HG02970 (cell line): Measurements from ENCODE around the gene FHAD1.
"Not testable (repeated sequence)": the region's sequence is repeated elsewhere in the genome, so short reads cannot be mapped to it uniquely, and the experiment has no call there.

Experiments
- ATAC-seq: cut with Tn5 transposase; IDR thresholded peaks from one replicate; pipeline ENCODE4 v1.9.1; 2021; ENCODE audit warnings: mild to moderate bottlenecking, moderate library complexity, moderate number of reproducible peaks; ENCODE audit not compliant: unreplicated experiment, low FRiP score

The FHAD1 gene

DNA sequence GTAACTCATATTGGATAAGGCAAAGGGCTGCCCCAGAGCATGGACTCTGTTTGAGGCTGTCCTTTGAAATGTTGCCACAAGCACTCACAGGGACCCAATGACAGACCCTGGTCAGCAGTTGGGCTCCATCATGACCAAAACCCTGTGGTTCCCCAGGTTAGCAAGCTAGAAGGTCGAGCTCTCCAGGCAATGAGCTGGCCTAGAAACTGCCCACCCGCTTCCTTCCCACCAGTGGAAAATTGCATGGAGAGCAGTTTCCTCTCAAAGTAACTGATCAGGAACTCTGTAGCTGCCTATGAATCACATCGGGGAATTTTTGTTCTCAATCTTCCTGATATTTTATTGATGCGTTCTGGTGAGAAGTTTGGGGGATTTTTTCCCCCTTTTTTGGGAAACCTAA is 52.8 kb downstream of the FHAD1 start:
- ATAC-seq: no peak

DNA sequence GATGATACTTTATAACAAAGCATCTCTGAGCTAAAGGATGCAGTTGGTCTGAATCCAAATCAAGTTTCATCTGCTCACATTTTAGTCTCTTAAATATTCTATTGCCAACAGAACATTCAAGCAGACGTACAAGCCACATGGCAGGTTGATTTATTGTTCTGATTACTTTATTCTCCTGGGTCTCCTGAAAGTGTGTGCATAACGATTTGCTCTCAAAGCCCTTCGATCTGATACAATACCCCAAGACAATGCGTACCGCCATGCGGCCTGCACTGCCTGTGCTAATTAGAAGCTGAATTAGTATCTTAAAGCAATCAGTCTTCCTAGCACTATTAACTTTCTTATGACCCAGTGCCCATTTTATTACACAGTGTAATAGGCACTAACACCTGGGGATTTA is 56.9 kb downstream of the FHAD1 start:
- no peak for ATAC-seq

- no peak for ATAC-seq
Observed at GRCh38 chr1:15304708-15305467, 57.9 kb downstream of the FHAD1 start.

DNA sequence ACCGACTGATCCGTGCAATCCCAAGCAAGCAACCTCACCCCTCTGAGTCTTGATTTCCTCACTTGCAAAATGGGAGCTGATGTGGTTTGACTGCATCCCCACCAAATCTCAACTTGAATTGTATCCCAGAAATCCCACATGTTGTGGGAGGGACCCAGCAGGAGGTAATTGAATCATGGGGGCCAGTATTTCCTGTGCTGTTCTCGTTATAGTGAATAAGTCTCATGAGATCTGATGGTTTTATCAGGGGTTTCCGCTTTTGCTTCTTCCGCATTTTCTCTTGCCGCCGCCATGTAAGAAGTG is 58.4 kb downstream of the FHAD1 start:
- no peak for ATAC-seq

DNA sequence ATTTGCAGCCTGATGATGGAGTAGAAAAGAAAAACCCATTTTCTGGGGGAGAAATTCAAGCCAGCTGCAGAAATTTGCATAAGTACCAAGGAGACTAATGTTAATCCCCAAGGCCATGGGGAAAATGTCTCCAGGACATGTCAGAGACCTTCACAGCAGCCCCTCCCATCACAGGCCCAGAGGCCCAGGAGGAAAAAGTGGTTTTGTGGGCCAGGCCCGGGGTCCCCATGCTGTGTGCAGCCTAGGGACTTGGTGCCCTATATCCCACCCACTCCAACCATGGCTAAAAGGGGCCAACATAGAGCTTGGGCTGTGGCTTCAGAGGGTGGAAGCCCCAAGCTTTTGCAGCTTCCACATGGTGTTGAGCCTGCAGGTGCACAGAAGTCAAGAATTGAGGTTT is 59.3 kb downstream of the FHAD1 start:
- ATAC-seq: not testable (repeated sequence)

GRCh38 chr1:15308135-15308534 is 61.1 kb downstream of the FHAD1 start:
- ATAC-seq: no peak

GRCh38 chr1:15308621-15309027 is 61.6 kb downstream of the FHAD1 start:
- no peak for ATAC-seq

- ATAC-seq: no peak
Observed at GRCh38 chr1:15309687-15310086, 62.7 kb downstream of the FHAD1 start.

DNA sequence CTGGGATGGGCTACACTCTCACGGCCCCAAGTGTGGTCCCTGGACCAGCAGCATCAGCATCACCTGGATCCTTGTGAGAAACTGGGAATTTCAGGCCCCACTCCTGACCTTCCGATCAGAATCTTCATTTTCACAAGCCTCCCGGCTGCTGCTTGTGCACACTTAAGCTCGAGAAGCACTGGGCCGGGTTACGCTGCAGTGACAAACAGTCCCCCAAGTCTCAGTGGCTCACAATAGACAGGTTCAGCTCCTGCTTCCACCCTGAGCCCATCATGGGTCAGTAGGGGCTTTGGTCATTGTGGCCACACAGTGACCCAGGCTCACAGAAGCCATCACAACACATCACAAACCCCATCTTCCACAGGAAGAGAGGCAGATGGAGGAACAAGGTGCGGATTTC is 63.5 kb downstream of the FHAD1 start:
- ATAC-seq: no peak

DNA sequence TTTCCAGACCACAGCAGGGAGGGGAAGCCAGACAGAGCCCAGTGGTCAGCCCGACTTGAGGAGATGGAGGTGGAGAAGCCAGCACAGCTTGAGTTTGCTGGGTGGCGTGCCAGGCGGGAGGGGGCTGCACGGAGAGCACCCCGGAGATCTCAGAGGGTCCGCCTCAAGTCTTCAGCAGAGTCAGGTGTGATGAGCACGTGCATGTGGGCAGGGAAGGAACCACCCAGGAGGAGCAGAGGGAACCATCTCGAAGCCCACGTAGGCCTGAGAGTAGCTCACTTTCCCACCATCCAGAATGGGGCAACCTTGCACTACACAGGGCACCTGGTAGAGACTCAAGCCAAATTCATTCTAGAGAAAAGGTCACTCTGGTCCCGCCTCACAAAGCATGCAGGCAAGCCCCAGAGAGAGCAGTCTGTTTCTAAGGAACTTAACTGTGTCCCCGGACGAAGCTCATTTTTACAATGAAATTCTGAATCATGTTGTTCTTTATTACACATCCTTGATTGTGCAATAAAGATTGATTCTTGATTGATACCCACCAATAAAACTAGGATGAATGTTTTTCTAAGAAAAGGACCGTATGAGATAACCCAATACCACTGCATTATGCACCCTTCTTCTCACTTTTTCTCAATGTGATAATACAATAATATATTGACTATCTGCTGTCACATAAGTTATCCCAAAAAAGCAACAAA is 64.2 kb downstream of the FHAD1 start:
- no peak for ATAC-seq

DNA sequence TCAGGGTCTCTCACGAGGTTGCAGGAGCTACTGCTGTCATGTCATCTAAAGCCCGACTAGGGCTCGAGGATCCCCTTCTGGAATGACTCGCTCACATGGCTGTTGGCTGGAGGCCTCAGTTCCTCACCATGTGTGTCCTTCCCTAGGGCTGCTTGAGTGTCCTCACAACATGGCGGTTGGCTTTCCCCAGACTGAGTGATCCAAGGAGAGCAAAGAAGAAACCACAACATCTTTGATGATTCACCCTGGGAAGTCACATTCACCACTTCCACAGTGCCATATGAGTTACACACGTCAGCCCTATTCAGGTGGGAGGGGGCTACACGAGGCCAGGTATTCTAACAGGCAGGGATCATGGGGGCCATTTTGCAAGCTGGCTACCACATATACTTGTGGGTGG is 64.9 kb downstream of the FHAD1 start:
- no peak for ATAC-seq

- ATAC-seq: no peak
Observed at GRCh38 chr1:15312626-15313411, 65.8 kb downstream of the FHAD1 start.

- no peak for ATAC-seq
Observed at GRCh38 chr1:15314328-15315281, 67.6 kb downstream of the FHAD1 start.

GRCh38 chr1:15315815-15316214 is 68.8 kb downstream of the FHAD1 start:
- no peak for ATAC-seq

GRCh38 chr1:15316510-15316909 is 69.5 kb downstream of the FHAD1 start:
- no peak for ATAC-seq

GRCh38 chr1:15320267-15320666 is 73.2 kb downstream of the FHAD1 start:
- no peak for ATAC-seq

DNA sequence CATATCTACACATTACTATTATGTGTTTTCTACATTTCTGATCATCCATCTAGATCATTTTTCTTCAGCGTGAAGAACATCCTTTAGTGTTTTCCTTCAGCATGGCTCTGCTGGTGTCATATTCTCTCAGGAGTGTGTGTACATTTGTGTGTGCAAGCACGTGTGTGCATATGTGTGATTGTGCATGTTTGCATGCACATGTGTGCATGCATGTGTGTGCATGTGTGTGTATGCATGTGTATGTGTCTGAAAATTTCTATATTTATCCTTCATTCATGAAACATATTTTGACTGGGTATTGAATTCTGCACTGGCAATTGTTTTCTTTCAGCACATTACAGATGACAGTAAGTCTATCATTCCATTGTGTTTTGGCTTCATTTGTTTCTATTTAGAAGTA is 74.6 kb downstream of the FHAD1 start:
- ATAC-seq: no peak

DNA sequence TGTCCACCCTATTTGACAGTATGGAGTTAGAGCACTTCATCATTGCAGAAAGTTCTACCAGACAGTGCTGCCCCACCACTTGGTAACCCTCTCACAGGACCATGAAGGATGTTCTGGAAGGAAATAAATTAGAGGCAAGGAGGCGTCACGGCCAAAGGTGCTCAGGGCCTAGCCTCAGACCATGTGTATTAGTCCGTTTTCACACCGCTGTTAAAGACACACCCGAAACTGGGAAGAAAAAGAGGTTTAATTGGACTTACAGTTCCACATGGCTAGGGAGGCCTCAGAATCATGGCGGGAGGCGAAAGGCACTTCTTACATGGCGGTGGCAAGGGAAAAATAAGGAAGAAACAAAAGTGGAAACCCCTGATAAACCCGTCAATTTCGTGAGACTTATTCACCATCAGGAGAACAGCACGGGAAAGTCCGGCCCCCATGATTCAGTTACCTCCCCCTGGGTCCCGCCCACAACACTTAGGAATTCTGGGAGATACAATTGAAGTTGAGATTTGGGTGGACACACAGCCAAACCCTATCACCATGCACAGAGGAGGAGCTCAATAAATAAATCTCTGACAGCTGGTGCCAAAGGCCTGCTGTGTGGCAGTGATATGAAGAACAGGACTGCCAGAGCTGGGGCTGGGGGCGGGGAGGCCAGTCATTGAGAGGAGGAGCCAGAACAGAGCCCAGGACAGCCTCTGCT is 75.8 kb downstream of the FHAD1 start:
- ATAC-seq: no peak

GRCh38 chr1:15323351-15323988 is 76.4 kb downstream of the FHAD1 start:
- ATAC-seq: no peak
